Mucosa of descending colon (tissue), 3 donors: ENCODE measurements around the gene CSHL1. TPM values are rescaled to one million over a fixed set of nuclear protein-coding genes. Genes with fewer than 3 reads are reported as not detected.
A peak's percentile ranks its signal among the peaks of the same experiment; 100 is the strongest.

ENCODE experiments used
- ATAC-seq: fragments of 200-7000 bp; cut with Tn5 transposase; one replicate; pipeline ENCODE4 v1.9.1; 2020; ENCODE audit warnings: mild to moderate bottlenecking, moderate library complexity
- DNase-seq, 3 donors: peaks; one replicate each; pipeline ENCODE4 v3.0.0-alpha.2; 2020
- H3K36me3 ChIP-seq: fragments of 200-600 bp; one replicate; pipeline ENCODE4 v1.8.0; 2021; ENCODE audit warnings: low read depth, mild to moderate bottlenecking
- H3K4me1 ChIP-seq: fragments of 200-600 bp; one replicate; pipeline ENCODE4 v1.8.0; 2021; ENCODE audit warnings: low read depth, mild to moderate bottlenecking
- H3K4me3 ChIP-seq: fragments of 200-600 bp; one replicate; pipeline ENCODE4 v1.8.0; 2021; ENCODE audit warnings: mild to moderate bottlenecking
- H3K9me3 ChIP-seq: fragments of 200-600 bp; one replicate; pipeline ENCODE4 v1.8.0; 2021; ENCODE audit warnings: mild to moderate bottlenecking
- intact Hi-C, 2 donors: fragments of 100-400 bp; cut with DNase I in 1 of 2; cut with micrococcal nuclease in 1 of 2; formaldehyde crosslinking; loops; one replicate each; pipeline versions ENCODE4 v1.11.0 to v1.11.1; 2022; cut with DNase I, micrococcal nuclease
- total RNA-seq, 3 donors: library from RNA; stranded (reverse); fragmentation: NEBNext Ultra II Directional in 2 of 3; extraction: Animal tissue kit (Norgen Biotek cat#: 25700) in 2 of 3; gene quantifications; one replicate each; pipeline versions ENCODE4 v1.2.1 to v1.2.4, GENCODE V29; 2021 to 2023
- TF ChIP-seq, protein P1 (sequence below): fragments of 200-600 bp; IDR thresholded peaks from one replicate; pipeline ENCODE4 v1.8.0; 2022; ENCODE audit warnings: antibody characterized with exemption, mild to moderate bottlenecking
- donor health status: DM: no; HTN: no; CAD: no; lungs with moderate emphysema.
- donor health status: DM: no; HTN: no; CAD: no.
- donor health status: DM: no; HTN: yes; CAD: no.

CSHL1 gene
- total RNA-seq, 3 donors from 2014 or later, result not detected

DNA sequence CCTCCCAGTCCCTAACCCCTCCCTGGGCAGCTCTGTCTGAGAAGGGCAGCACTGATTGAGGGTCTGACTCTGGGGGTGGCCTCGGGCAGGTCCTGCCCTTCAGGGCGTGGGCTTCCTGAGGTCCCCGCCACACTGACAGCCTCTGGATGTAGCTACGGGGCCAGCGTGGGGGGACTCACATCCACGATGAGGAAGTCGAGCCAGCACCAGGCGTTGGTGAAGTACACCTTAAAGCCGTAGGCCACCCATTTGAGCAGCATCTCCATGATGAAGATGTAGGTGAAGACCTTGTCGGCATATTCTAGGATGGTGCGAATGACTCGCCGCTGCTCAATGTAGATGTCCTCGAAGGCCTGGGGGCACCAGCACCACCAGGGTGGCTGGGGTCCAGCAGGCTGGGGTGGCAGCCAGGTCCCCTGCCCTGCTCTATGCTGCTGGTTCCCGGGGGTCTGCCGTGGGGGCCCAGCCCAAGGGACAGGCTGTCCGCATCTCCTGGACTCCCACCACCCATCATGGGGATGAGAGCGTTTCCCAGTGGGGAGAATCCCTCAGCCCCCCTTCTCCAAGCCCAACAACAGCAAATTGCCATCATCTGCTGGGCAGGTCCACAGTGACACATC, 36.8 kb upstream of the CSHL1 start:
- Histone ChIP-seq H3K4me1 (peaks cover 4% of the 10 kb centered on the region), H3K36me3 (no peaks in the 10 kb centered on the region), H3K9me3 (no peaks in the 10 kb centered on the region), H3K4me3 (no peak overlapping the region)
- intact Hi-C loops, result loop anchor here in 1 of 2 donors (10.0 kb wide), 1 partner anchor 77 kb away; the partner anchor contains the start of gene ICAM2
- TF ChIP-seq, protein P1, sequence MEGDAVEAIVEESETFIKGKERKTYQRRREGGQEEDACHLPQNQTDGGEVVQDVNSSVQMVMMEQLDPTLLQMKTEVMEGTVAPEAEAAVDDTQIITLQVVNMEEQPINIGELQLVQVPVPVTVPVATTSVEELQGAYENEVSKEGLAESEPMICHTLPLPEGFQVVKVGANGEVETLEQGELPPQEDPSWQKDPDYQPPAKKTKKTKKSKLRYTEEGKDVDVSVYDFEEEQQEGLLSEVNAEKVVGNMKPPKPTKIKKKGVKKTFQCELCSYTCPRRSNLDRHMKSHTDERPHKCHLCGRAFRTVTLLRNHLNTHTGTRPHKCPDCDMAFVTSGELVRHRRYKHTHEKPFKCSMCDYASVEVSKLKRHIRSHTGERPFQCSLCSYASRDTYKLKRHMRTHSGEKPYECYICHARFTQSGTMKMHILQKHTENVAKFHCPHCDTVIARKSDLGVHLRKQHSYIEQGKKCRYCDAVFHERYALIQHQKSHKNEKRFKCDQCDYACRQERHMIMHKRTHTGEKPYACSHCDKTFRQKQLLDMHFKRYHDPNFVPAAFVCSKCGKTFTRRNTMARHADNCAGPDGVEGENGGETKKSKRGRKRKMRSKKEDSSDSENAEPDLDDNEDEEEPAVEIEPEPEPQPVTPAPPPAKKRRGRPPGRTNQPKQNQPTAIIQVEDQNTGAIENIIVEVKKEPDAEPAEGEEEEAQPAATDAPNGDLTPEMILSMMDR, result no peak
- no peak for DNase-seq
- ATAC-seq, result no peak

DNA sequence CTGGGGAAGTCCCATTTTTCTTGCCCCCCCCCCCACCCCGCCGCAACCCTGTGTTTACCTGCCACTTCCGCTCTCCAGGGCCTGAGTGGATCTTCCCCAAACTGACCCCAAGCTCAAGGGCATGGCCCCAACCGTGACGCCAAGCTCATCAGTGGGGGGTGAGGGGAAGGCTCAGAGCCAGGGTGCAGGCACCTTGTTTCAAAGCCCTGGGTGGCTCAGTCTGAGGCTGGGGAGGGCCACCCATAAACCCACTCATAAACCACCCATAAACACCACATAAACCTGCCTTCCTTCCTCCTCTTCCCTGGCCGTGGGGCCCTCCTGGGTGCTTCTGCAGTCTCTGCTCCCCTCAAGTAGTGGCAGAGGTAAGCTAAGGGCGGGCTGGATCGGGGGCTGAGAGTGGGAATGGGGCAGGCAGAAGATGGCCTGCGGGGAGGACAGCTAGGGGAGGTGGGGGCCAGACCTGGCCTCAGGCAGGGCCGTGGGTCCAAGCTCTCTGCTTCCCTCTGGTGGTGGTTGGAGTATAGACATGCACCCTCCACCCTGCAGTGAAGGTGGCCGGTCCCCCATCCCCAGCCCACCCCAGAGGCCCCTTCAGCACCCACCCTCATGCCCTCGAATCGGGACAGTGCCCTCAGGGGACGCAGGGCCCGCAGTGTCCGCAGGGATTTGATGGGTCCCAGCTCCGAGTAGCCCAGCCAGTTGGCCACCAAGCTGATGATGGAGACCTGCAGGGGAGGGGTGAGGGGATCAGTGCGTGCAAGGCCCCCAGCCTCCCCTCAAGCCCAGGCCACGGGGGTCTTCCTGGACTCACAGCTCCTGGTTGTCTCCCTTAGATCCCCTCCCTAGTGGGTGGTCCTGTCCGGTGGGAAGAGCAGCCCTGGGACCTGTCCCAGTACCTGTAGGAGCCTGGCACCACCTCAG, 35.6 kb upstream of the CSHL1 start:
- peaks cover 4% of the 10 kb centered on the region for H3K4me1 ChIP-seq
- intact Hi-C loops, result loop anchor here in 1 of 2 donors (10.0 kb wide), 1 partner anchor 78 kb away; the partner anchor contains the start of gene ICAM2
- peak; percentile 82 for ATAC-seq
- DNase-seq, result peak; percentile 53 to 71 (median 69)
- no peaks in the 10 kb centered on the region for H3K9me3 ChIP-seq
- TF ChIP-seq, protein P1, result peak; percentile 37
- H3K36me3 ChIP-seq, result no peaks in the 10 kb centered on the region
- H3K4me3 ChIP-seq, result no peak overlapping the region

DNA sequence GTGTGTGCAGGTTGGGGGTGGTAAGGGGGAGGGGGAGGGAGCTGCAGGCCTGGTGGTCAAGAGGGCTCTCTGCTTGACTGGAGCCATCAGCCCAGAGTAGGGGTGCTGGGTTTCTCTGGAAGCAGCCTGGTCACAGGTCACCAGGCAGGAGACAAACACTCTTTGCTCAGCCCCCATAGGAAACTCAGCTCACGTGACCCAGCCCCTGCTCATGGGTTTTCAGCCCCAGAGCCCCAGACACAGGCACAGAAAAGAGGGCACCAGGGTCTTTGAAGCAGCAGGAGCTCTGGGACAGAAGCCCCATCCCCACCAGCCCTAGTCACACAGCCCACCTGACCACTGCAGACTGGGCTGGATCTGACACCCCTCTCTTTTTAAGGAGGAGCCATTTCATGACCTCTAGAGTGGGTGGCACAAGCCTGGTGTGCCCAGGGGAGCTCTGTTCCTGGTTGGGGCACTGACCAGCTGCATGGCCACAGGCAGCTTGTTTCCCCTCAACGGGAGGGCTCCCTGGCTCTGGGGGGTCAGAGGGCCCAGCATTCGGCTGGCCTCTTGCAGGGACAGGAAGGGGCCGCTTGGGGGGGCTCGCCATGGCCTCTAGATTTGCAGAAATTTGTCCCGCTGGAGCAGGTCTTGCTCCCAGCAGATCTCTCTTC, 34.9 kb upstream of the CSHL1 start:
- Histone ChIP-seq H3K4me1 (peaks cover 4% of the 10 kb centered on the region), H3K4me3 (no peak overlapping the region), H3K36me3 (no peaks in the 10 kb centered on the region), H3K9me3 (no peaks in the 10 kb centered on the region)
- ATAC-seq (peak; percentile 29), DNase-seq (no peak)
- TF ChIP-seq, protein P1, result no peak
- intact Hi-C loops, result loop anchor here in 1 of 2 donors (10.0 kb wide), 1 partner anchor 79 kb away; the partner anchor contains the start of gene ICAM2

DNA sequence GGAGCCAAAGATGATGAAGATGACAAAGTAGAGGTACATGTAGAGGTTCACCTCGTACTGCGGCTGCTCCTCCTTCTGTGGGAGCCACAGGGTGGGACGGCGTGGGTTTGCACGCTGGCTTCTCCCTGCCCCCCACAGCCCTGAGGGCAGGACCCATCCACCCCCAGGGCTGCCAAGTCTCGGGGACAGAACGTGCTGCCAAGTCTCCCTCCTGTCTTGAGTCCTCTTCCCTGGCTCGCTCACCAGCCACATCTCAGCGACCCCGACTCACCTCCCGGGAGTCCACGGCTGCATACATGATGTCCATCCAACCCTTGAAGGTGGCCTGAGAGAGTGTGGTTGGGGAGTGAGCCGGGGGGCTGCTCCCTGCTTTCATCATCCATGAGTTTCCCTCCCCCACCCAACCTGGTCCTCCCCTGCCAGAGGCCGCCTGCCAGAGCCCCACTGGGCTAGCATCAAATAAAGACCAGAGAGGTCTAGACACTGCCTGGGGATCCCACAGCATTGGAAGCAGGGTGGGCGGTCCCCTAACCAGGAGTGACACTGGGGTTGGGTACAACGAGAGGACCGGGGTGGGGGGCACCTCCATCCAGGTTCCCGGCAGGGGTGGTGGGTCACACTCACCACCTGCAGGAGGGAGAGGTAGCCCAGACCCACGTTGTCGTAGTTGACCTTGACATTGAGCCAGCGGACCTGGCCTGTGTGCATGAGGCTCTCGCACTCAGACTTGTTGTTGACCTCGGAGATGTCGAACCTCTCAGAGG, 33.9 kb upstream of the CSHL1 start:
- intact Hi-C loops, result loop anchor here in 1 of 2 donors (10.0 kb wide), 1 partner anchor 80 kb away; the partner anchor contains the start of gene ICAM2
- H3K4me3 ChIP-seq, result no peak overlapping the region
- H3K9me3 ChIP-seq, result no peaks in the 10 kb centered on the region
- TF ChIP-seq, protein P1, result no peak
- ATAC-seq, result no peak
- H3K4me1 ChIP-seq, result peaks cover 4% of the 10 kb centered on the region
- no peak for DNase-seq
- no peaks in the 10 kb centered on the region for H3K36me3 ChIP-seq

DNA sequence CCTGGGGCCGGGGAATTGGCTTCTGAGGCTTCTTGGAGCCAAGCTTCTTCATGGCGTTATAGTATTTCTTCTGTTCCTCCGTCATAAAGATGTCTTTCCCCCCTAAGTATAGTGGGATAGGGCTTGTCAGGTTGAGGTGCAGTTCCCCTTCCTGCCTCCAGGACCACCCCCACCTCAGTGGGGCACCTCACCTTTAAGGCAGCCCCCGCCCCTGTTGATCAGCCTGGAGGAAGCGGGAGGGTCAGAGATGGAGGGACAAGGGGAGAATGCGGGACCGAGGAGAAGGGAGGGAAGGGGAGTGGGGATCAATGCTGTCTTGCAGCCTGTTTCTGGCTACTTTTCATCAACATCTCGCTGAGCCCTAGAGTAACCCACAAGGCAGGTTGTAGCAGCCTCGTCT, 32.7 kb upstream of the CSHL1 start:
- Histone ChIP-seq H3K9me3 (no peaks in the 10 kb centered on the region), H3K36me3 (no peaks in the 10 kb centered on the region), H3K4me1 (peaks cover 4% of the 10 kb centered on the region), H3K4me3 (no peak overlapping the region)
- intact Hi-C loops, result loop anchor here in 1 of 2 donors (10.0 kb wide), 1 partner anchor 81 kb away; the partner anchor contains the start of gene ICAM2
- TF ChIP-seq, protein P1, result no peak
- no peak for DNase-seq
- ATAC-seq, result no peak
